Mesenchymal stem cell (in vitro differentiated cells and primary cell): ENCODE measurements around the gene TMEM178B.

Source experiments
- DNase-seq: peaks from one replicate; pipeline ENCODE4 v3.0.0-alpha.2; 2013
- H2AFZ ChIP-seq: one replicate; pipeline ENCODE4 v1.6.1; 2013; ENCODE audit warnings: low read depth, mild to moderate bottlenecking, control low read depth, inconsistent platforms, low read length, moderate library complexity
- H2AK5ac ChIP-seq: 2 replicates; pipeline ENCODE4 v1.6.1; 2013; ENCODE audit warnings: low read length, moderate library complexity, mild to moderate bottlenecking, inconsistent platforms; ENCODE audit not compliant: severe bottlenecking
- H2BK120ac ChIP-seq: one replicate; pipeline ENCODE4 v1.6.1; 2013; ENCODE audit warnings: low read depth, mild to moderate bottlenecking, inconsistent platforms, low read length, moderate library complexity
- H2BK12ac ChIP-seq, 2 experiments: one replicate each; pipeline ENCODE4 v1.6.1; 2013; ENCODE audit warnings: inconsistent platforms in 2 of 2, low read length in 2 of 2, mild to moderate bottlenecking in 2 of 2, moderate library complexity in 2 of 2, control low read depth in 1 of 2
- H2BK15ac ChIP-seq: one replicate; pipeline ENCODE4 v1.6.1; 2013; ENCODE audit warnings: mild to moderate bottlenecking, low read depth, inconsistent platforms; ENCODE audit not compliant: poor library complexity, severe bottlenecking
- H2BK5ac ChIP-seq: 2 replicates; pipeline ENCODE4 v1.6.1; 2013; ENCODE audit warnings: low read depth, mild to moderate bottlenecking, low read length, control low read depth, inconsistent platforms; ENCODE audit not compliant: poor library complexity, severe bottlenecking
- H3K14ac ChIP-seq, 2 experiments: one replicate each; pipeline ENCODE4 v1.6.1; 2013; ENCODE audit warnings: inconsistent platforms in 2 of 2, low read length in 2 of 2, control low read depth in 1 of 2, mild to moderate bottlenecking in 1 of 2, moderate library complexity in 1 of 2
- H3K18ac ChIP-seq, 2 experiments: one replicate each; pipeline ENCODE4 v1.6.1; 2013; ENCODE audit warnings: inconsistent platforms in 2 of 2, low read length in 2 of 2, control low read depth in 1 of 2, low read depth in 1 of 2, mild to moderate bottlenecking in 1 of 2
- H3K23ac ChIP-seq, 2 experiments: one replicate each; pipeline ENCODE4 v1.6.1; 2013; ENCODE audit warnings: inconsistent platforms in 2 of 2, low read length in 2 of 2, mild to moderate bottlenecking in 2 of 2, moderate library complexity in 2 of 2, control low read depth in 1 of 2
- H3K27ac ChIP-seq: 2 replicates; pipeline ENCODE4 v1.5.1; 2013; ENCODE audit warnings: mild to moderate bottlenecking, moderate library complexity, low read length, control low read depth, inconsistent platforms; ENCODE audit not compliant: poor library complexity, severe bottlenecking
- H3K27me3 ChIP-seq, 2 experiments: 2 replicates each; pipeline versions ENCODE4 v1.6.1 to v1.7.0; 2013; ENCODE audit warnings: low read length in 2 of 2, mild to moderate bottlenecking in 2 of 2, moderate library complexity in 2 of 2, control low read depth in 1 of 2, inconsistent platforms in 1 of 2; ENCODE audit not compliant: control insufficient read depth in 1 of 2, insufficient read depth in 1 of 2
- H3K36me3 ChIP-seq, 2 experiments: 2 replicates each; pipeline versions ENCODE4 v1.6.1 to v1.7.0; 2013; ENCODE audit warnings: low read length in 2 of 2, control low read depth in 1 of 2, inconsistent platforms in 1 of 2, low read depth in 1 of 2, mild to moderate bottlenecking in 1 of 2; ENCODE audit not compliant: insufficient read depth in 2 of 2, control insufficient read depth in 1 of 2
- H3K4ac ChIP-seq, 2 experiments: one replicate each; pipeline ENCODE4 v1.6.1; 2013; ENCODE audit warnings: inconsistent platforms in 2 of 2, low read length in 2 of 2, mild to moderate bottlenecking in 2 of 2, moderate library complexity in 2 of 2, control low read depth in 1 of 2, low read depth in 1 of 2
- H3K4me1 ChIP-seq: 2 replicates; pipeline ENCODE4 v1.6.1; 2013; ENCODE audit warnings: low read depth, low read length, control low read depth; ENCODE audit not compliant: control insufficient read depth, insufficient read depth
- H3K4me2 ChIP-seq: 2 replicates; pipeline ENCODE4 v1.6.1; 2013; ENCODE audit warnings: low read length, mild to moderate bottlenecking, inconsistent platforms; ENCODE audit not compliant: poor library complexity, severe bottlenecking
- H3K4me3 ChIP-seq, 2 experiments: 2 replicates each; pipeline versions ENCODE4 v1.5.1 to v1.7.0; 2013; ENCODE audit warnings: low read length in 2 of 2, mild to moderate bottlenecking in 2 of 2, control low read depth in 1 of 2, low read depth in 1 of 2; ENCODE audit not compliant: insufficient read depth in 1 of 2
- H3K79me1 ChIP-seq: replicated peaks from 2 replicates; pipeline ENCODE4 v1.6.1; 2013; ENCODE audit warnings: mild to moderate bottlenecking, control low read depth, low read length, inconsistent platforms; ENCODE audit not compliant: poor library complexity, severe bottlenecking
- H3K9ac ChIP-seq: 2 replicates; pipeline ENCODE4 v1.7.0; 2013; ENCODE audit warnings: mild to moderate bottlenecking, low read length, moderate library complexity
- H3K9me3 ChIP-seq: 2 replicates; pipeline ENCODE4 v1.7.0; 2013; ENCODE audit warnings: mild to moderate bottlenecking, low read length; ENCODE audit not compliant: control insufficient read depth
- H4K8ac ChIP-seq: one replicate; pipeline ENCODE4 v1.6.1; 2013; ENCODE audit warnings: inconsistent platforms, mild to moderate bottlenecking, low read length, moderate library complexity
- H4K91ac ChIP-seq: one replicate; pipeline ENCODE4 v1.6.1; 2013; ENCODE audit warnings: mild to moderate bottlenecking, low read length, inconsistent platforms
- WGBS: methylation state at CpG from one replicate; pipeline ENCODE4 v1.1.7; 2013; ENCODE audit warnings: mixed read lengths; 5-methylcytosine and 5-hydroxymethylcytosine counted together

TMEM178B gene

GRCh38 chr7:141363748-141364147 is 289.9 kb downstream of the TMEM178B start:
- H3K9ac ChIP-seq: no peak overlapping the region
- no peak for DNase-seq
- H2AK5ac ChIP-seq: peak overlapping the region; percentile 76
- H3K14ac ChIP-seq: no peak overlapping the region
- no peak overlapping the region for H3K4ac ChIP-seq
- H3K27me3 ChIP-seq: no peaks in the 10 kb centered on the region
- no peak overlapping the region for H4K8ac ChIP-seq
- no peak overlapping the region for H3K18ac ChIP-seq
- no peak overlapping the region for H3K23ac ChIP-seq
- H3K36me3 ChIP-seq: no peaks in the 10 kb centered on the region
- peaks cover 8% of the 10 kb centered on the region for H3K4me1 ChIP-seq
- H3K4me2 ChIP-seq: no peak overlapping the region
- no peaks in the 10 kb centered on the region for H3K79me1 ChIP-seq
- no peak overlapping the region for H4K91ac ChIP-seq
- H2BK5ac ChIP-seq: peak overlapping the region; percentile 51
- peak overlapping the region; percentile 97 for H3K27ac ChIP-seq
- no peak overlapping the region for H3K4me3 ChIP-seq
- H3K9me3 ChIP-seq: no peaks in the 10 kb centered on the region
- H2BK120ac ChIP-seq: no peak overlapping the region
- no CpG with 5 or more reads among the region's 2 CpGs for WGBS
- H2BK15ac ChIP-seq: no peak overlapping the region
- H2BK12ac ChIP-seq: no peak overlapping the region
- no peak overlapping the region for H2AFZ ChIP-seq

GRCh38 chr7:141366091-141366621 is 292.3 kb downstream of the TMEM178B start:
- H3K79me1 ChIP-seq: no peaks in the 10 kb centered on the region
- H3K4me2 ChIP-seq: no peak overlapping the region
- no peak overlapping the region for H4K8ac ChIP-seq
- H2AFZ ChIP-seq: no peak overlapping the region
- H3K27me3 ChIP-seq: peaks cover 0 to 6% of the 10 kb centered on the region in 2 experiments
- no peak overlapping the region for H3K4me3 ChIP-seq
- no peak overlapping the region for H4K91ac ChIP-seq
- no peak overlapping the region for H3K4ac ChIP-seq
- H3K36me3 ChIP-seq: no peaks in the 10 kb centered on the region
- no peak overlapping the region for H2AK5ac ChIP-seq
- 15% methylated on average over 5 of the region's 6 CpGs for WGBS
- no peak overlapping the region for H3K27ac ChIP-seq
- no peak overlapping the region for H3K18ac ChIP-seq
- no peak overlapping the region for H2BK12ac ChIP-seq
- H2BK5ac ChIP-seq: no peak overlapping the region
- H3K9me3 ChIP-seq: no peaks in the 10 kb centered on the region
- no peak overlapping the region for H2BK120ac ChIP-seq
- DNase-seq: peak; percentile 1
- no peak overlapping the region for H3K14ac ChIP-seq
- no peak overlapping the region for H3K23ac ChIP-seq
- H3K4me1 ChIP-seq: peaks cover 6% of the 10 kb centered on the region
- H2BK15ac ChIP-seq: no peak overlapping the region
- H3K9ac ChIP-seq: no peak overlapping the region

- 90% methylated on average over 3 of the region's 4 CpGs for WGBS
- no peak overlapping the region for H3K14ac ChIP-seq
- no peaks in the 10 kb centered on the region for H3K79me1 ChIP-seq
- H3K4me1 ChIP-seq: no peaks in the 10 kb centered on the region
- no peak overlapping the region for H3K9ac ChIP-seq
- no peak overlapping the region for H2BK5ac ChIP-seq
- no peak overlapping the region for H2BK120ac ChIP-seq
- H3K36me3 ChIP-seq: no peaks in the 10 kb centered on the region
- H3K9me3 ChIP-seq: no peaks in the 10 kb centered on the region
- H3K4me3 ChIP-seq: no peak overlapping the region
- no peak overlapping the region for H3K18ac ChIP-seq
- H2AFZ ChIP-seq: no peak overlapping the region
- no peak overlapping the region for H2AK5ac ChIP-seq
- H4K8ac ChIP-seq: no peak overlapping the region
- no peak overlapping the region for H3K4ac ChIP-seq
- H3K4me2 ChIP-seq: no peak overlapping the region
- H3K23ac ChIP-seq: no peak overlapping the region
- DNase-seq: no peak
- H2BK15ac ChIP-seq: no peak overlapping the region
- no peak overlapping the region for H3K27ac ChIP-seq
- no peak overlapping the region for H4K91ac ChIP-seq
- peaks cover 0 to 6% of the 10 kb centered on the region in 2 experiments for H3K27me3 ChIP-seq
- no peak overlapping the region for H2BK12ac ChIP-seq
Measured at GRCh38 chr7:141369422-141369821, 295.6 kb downstream of the TMEM178B start.

GRCh38 chr7:141370178-141370577 is 296.3 kb downstream of the TMEM178B start:
- Histone ChIP-seq H2AK5ac (no peak overlapping the region), H2BK15ac (no peak overlapping the region), H4K8ac (no peak overlapping the region), H3K4me2 (no peak overlapping the region), H3K14ac (no peak overlapping the region), H3K18ac (no peak overlapping the region), H3K4me1 (no peaks in the 10 kb centered on the region), H3K9ac (no peak overlapping the region), H3K27ac (no peak overlapping the region), H3K27me3 (peaks cover 0 to 6% of the 10 kb centered on the region in 2 experiments), H3K79me1 (no peaks in the 10 kb centered on the region), H2AFZ (no peak overlapping the region), H2BK5ac (no peak overlapping the region), H4K91ac (no peak overlapping the region), H3K9me3 (no peaks in the 10 kb centered on the region), H2BK120ac (no peak overlapping the region), H3K36me3 (no peaks in the 10 kb centered on the region), H3K23ac (no peak overlapping the region), H2BK12ac (no peak overlapping the region), H3K4me3 (no peak overlapping the region), H3K4ac (no peak overlapping the region)
- 79% methylated on average over 5 of the region's 5 CpGs for WGBS
- no peak for DNase-seq
